WTC11 (cell line): ENCODE results near the gene CYP4A22. TPM values are rescaled to one million over a fixed set of nuclear protein-coding genes. Genes with fewer than 3 reads are reported as not detected.

Source experiments
- ATAC-seq: fragments of 200-7000 bp; cut with Tn5 transposase; 2 replicates; pipeline ENCODE4 v1.10.0; 2021; ENCODE audit warnings: mild to moderate bottlenecking, moderate library complexity
- CTCF ChIA-PET: fragments of 300-600 bp; sonication (Branson Sonifier 250); formaldehyde crosslinking; loops from one replicate; lab custom pipeline; 2021; ENCODE audit warnings: antibody characterized with exemption; lab: Charles Lee
- POLR2A ChIA-PET: fragments of 350-600 bp; sonication (Branson Sonifier 250); formaldehyde crosslinking; loops from one replicate; lab custom pipeline; 2021; ENCODE audit warnings: antibody characterized with exemption; lab: Charles Lee
- DNase-seq: peaks from one replicate; pipeline ENCODE4 v3.0.0; 2021; ENCODE audit warnings: low spot score
- H3K27ac Mint-ChIP-seq: 2 replicates; pipeline ENCODE4 v1.8.0; 2021; ENCODE audit warnings: mixed read lengths
- H3K27me3 Mint-ChIP-seq: 2 replicates; pipeline ENCODE4 v1.8.0; 2021; ENCODE audit warnings: low read depth, mild to moderate bottlenecking, moderate library complexity, mixed read lengths
- H3K36me3 Mint-ChIP-seq: 2 replicates; pipeline ENCODE4 v1.8.0; 2021; ENCODE audit warnings: mixed read lengths
- H3K4me1 Mint-ChIP-seq: 2 replicates; pipeline ENCODE4 v1.8.0; 2022; ENCODE audit warnings: mixed read lengths
- H3K4me3 Mint-ChIP-seq: 2 replicates; pipeline ENCODE4 v1.8.0; 2021; ENCODE audit warnings: mild to moderate bottlenecking, moderate library complexity, mixed read lengths
- H3K9me3 Mint-ChIP-seq: 2 replicates; pipeline ENCODE4 v1.8.0; 2021; ENCODE audit warnings: mixed read lengths
- AFF4 ChIP-seq: sonication (generic); formaldehyde crosslinking; IDR thresholded peaks from 2 replicates; pipeline ENCODE4 v1.8.1; 2023; ENCODE audit warnings: mild to moderate bottlenecking, missing genetic modification reagents, borderline replicate concordance
- AR ChIP-seq: fragments of 250-450 bp; sonication (Bioruptor Pico); IDR thresholded peaks from 2 replicates; pipeline ENCODE4 v1.9.0; 2021; ENCODE audit warnings: mild to moderate bottlenecking
- ATF1 ChIP-seq: sonication (generic); formaldehyde crosslinking; IDR thresholded peaks from 2 replicates; pipeline ENCODE4 v1.8.1; 2023; ENCODE audit warnings: mild to moderate bottlenecking, moderate library complexity, missing genetic modification reagents
- ATF2 ChIP-seq: sonication (generic); formaldehyde crosslinking; IDR thresholded peaks from 2 replicates; pipeline ENCODE4 v1.8.1; 2022; ENCODE audit warnings: low read depth, missing genetic modification reagents, borderline replicate concordance
- ATF6 ChIP-seq: sonication (generic); formaldehyde crosslinking; IDR thresholded peaks from 2 replicates; pipeline ENCODE4 v1.8.1; 2023; ENCODE audit warnings: mild to moderate bottlenecking, missing genetic modification reagents
- E2F5 ChIP-seq: sonication (generic); formaldehyde crosslinking; IDR thresholded peaks from 2 replicates; pipeline ENCODE4 v1.8.1; 2022; ENCODE audit warnings: mild to moderate bottlenecking, moderate library complexity, missing genetic modification reagents
- ELF4 ChIP-seq: sonication (generic); formaldehyde crosslinking; IDR thresholded peaks from 2 replicates; pipeline ENCODE4 v1.8.1; 2022; ENCODE audit warnings: low read depth, mild to moderate bottlenecking, moderate library complexity, missing genetic modification reagents
- ESRRA ChIP-seq: sonication (generic); formaldehyde crosslinking; IDR thresholded peaks from 2 replicates; pipeline ENCODE4 v1.8.1; 2022; ENCODE audit warnings: mild to moderate bottlenecking, missing genetic modification reagents, borderline replicate concordance
- FOXK1 ChIP-seq: sonication (generic); formaldehyde crosslinking; IDR thresholded peaks from 2 replicates; pipeline ENCODE4 v1.8.0; 2022; ENCODE audit warnings: mild to moderate bottlenecking, moderate library complexity, missing genetic modification reagents
- HMGXB4 ChIP-seq: sonication (generic); formaldehyde crosslinking; IDR thresholded peaks from 2 replicates; pipeline ENCODE4 v1.8.1; 2023; ENCODE audit warnings: mild to moderate bottlenecking, moderate library complexity, missing genetic modification reagents
- KAT7 ChIP-seq: sonication (generic); formaldehyde crosslinking; IDR thresholded peaks from 2 replicates; pipeline ENCODE4 v1.8.1; 2023; ENCODE audit warnings: missing genetic modification reagents, mild to moderate bottlenecking, borderline replicate concordance
- NR2C2 ChIP-seq: sonication (generic); formaldehyde crosslinking; IDR thresholded peaks from 2 replicates; pipeline ENCODE4 v1.8.0; 2022; ENCODE audit warnings: mild to moderate bottlenecking, missing genetic modification reagents
- NR3C1 ChIP-seq: sonication (generic); formaldehyde crosslinking; conservative IDR thresholded peaks from 2 replicates; pipeline ENCODE4 v1.8.1; 2023; ENCODE audit warnings: low read depth, mild to moderate bottlenecking, missing genetic modification reagents
- SOX15 ChIP-seq: fragments of 250-450 bp; sonication (Bioruptor Pico); IDR thresholded peaks from 2 replicates; pipeline ENCODE4 v1.9.0; 2021; ENCODE audit warnings: mild to moderate bottlenecking
- SP1 ChIP-seq: sonication (generic); formaldehyde crosslinking; conservative IDR thresholded peaks from 2 replicates; pipeline ENCODE4 v1.8.1; 2022; ENCODE audit warnings: missing genetic modification reagents
- TCF7 ChIP-seq: sonication (generic); formaldehyde crosslinking; IDR thresholded peaks from 2 replicates; pipeline ENCODE4 v1.8.0; 2022; ENCODE audit warnings: mild to moderate bottlenecking, low read depth, missing genetic modification reagents, moderate library complexity
- USF1 ChIP-seq: sonication (generic); formaldehyde crosslinking; IDR thresholded peaks from 2 replicates; pipeline ENCODE4 v1.8.0; 2022; ENCODE audit warnings: mild to moderate bottlenecking, missing genetic modification reagents
- ZNF121 ChIP-seq: sonication (generic); formaldehyde crosslinking; IDR thresholded peaks from 2 replicates; pipeline ENCODE4 v1.8.0; 2023; ENCODE audit warnings: missing genetic modification reagents
- ZNF281 ChIP-seq: sonication (generic); formaldehyde crosslinking; IDR thresholded peaks from 2 replicates; pipeline ENCODE4 v1.8.0; 2023; ENCODE audit warnings: mild to moderate bottlenecking, missing genetic modification reagents
- ZNF423 ChIP-seq: fragments of 250-450 bp; sonication (Bioruptor Pico); IDR thresholded peaks from 2 replicates; pipeline ENCODE4 v2.1.2; 2022; ENCODE audit warnings: mild to moderate bottlenecking, moderate library complexity
- total RNA-seq: library from RNA; stranded (reverse); gene quantifications from 3 replicates; pipeline ENCODE4 v1.2.3, GENCODE V29; 2021

Gene CYP4A22
- total RNA-seq, 1 experiment from 2014 or later, result not detected

GRCh38 chr1:47183308-47184089, 46.3 kb downstream of the CYP4A22 start:
- Mint-ChIP-seq H3K27me3 (peaks cover 44% of the 10 kb centered on the region), H3K4me3 (no peak overlapping the region), H3K27ac (no peak overlapping the region), H3K4me1 (peaks cover 19% of the 10 kb centered on the region), H3K36me3 (no peaks in the 10 kb centered on the region), H3K9me3 (no peaks in the 10 kb centered on the region)
- ChIA-PET POLR2A (no interaction called here), CTCF (interaction anchor here (1.3 to 2.2 kb wide), 4 partner anchors 9 to 80 kb away, joined by 3 to 9 read pairs (median 6); no protein-coding TSS in a partner anchor)
- ATAC-seq (no peak), DNase-seq (no peak)
- TF ChIP-seq HMGXB4 (CRISPR knock-in tag) (no peak), KAT7 (no peak), E2F5 (CRISPR knock-in tag) (no peak), TCF7 (CRISPR knock-in tag) (no peak), USF1 (CRISPR knock-in tag) (no peak), ATF2 (no peak), AFF4 (CRISPR knock-in tag) (no peak), ATF1 (CRISPR knock-in tag) (no peak), ATF6 (CRISPR knock-in tag) (no peak), AR (no peak), ESRRA (CRISPR knock-in tag) (no peak), NR3C1 (CRISPR knock-in tag) (no peak), NR2C2 (CRISPR knock-in tag) (no peak), SP1 (CRISPR knock-in tag) (no peak), ZNF121 (CRISPR knock-in tag) (no peak), ZNF423 (CRISPR knock-in tag) (no peak), SOX15 (no peak), ELF4 (no peak), ZNF281 (CRISPR knock-in tag) (no peak), FOXK1 (CRISPR knock-in tag) (no peak)
